Loucy (cell line): ENCODE data around the gene MAP3K13.
"Not testable (repeated sequence)": the region's sequence is repeated elsewhere in the genome, so short reads cannot be mapped to it uniquely, and the experiment has no call there.

ENCODE experiments used
- H2AFZ ChIP-seq: fragments of 200-600 bp; sonication (generic); 2 replicates; pipeline ENCODE4 v1.6.0; 2016; ENCODE audit warnings: antibody characterized with exemption, mild to moderate bottlenecking, low read length, moderate library complexity
- H3F3A ChIP-seq: fragments of 200-600 bp; 2 replicates; pipeline ENCODE4 v1.6.0; 2016; ENCODE audit warnings: antibody characterized with exemption, low read depth, mild to moderate bottlenecking
- H3K27me3 ChIP-seq: fragments of 200-600 bp; sonication (generic); 2 replicates; pipeline ENCODE4 v1.6.1; 2014; ENCODE audit warnings: low read length, mild to moderate bottlenecking; ENCODE audit not compliant: insufficient read depth, poor library complexity, severe bottlenecking
- H3K36me3 ChIP-seq: fragments of 200-600 bp; sonication (generic); 2 replicates; pipeline ENCODE4 v1.6.1; 2016; ENCODE audit warnings: low read length; ENCODE audit not compliant: insufficient read depth
- H3K4me1 ChIP-seq: fragments of 200-600 bp; sonication (generic); 2 replicates; pipeline ENCODE4 v1.5.1; 2014; ENCODE audit warnings: low read length, mild to moderate bottlenecking; ENCODE audit not compliant: insufficient read depth, poor library complexity, severe bottlenecking
- H3K4me2 ChIP-seq: fragments of 200-600 bp; sonication (generic); 2 replicates; pipeline ENCODE4 v1.6.0; 2014; ENCODE audit warnings: antibody characterized with exemption, low read length, low read depth, mild to moderate bottlenecking; ENCODE audit not compliant: poor library complexity, severe bottlenecking
- H3K4me3 ChIP-seq: fragments of 200-600 bp; sonication (generic); 2 replicates; pipeline ENCODE4 v1.5.1; 2014; ENCODE audit warnings: low read length, mild to moderate bottlenecking, mixed read lengths; ENCODE audit not compliant: poor library complexity, severe bottlenecking
- H3K79me2 ChIP-seq: fragments of 200-600 bp; sonication (generic); 2 replicates; pipeline ENCODE4 v1.6.1; 2014; ENCODE audit warnings: low read length; ENCODE audit not compliant: insufficient read depth
- H3K9ac ChIP-seq: fragments of 200-600 bp; sonication (generic); 2 replicates; pipeline ENCODE4 v1.6.0; 2014; ENCODE audit warnings: mild to moderate bottlenecking, low read depth, low read length, moderate library complexity; ENCODE audit not compliant: poor library complexity, severe bottlenecking
- H3K9me2 ChIP-seq: fragments of 200-600 bp; sonication (generic); replicated peaks from 2 replicates; pipeline ENCODE4 v1.6.1; 2016; ENCODE audit warnings: low read depth, low read length, mixed read lengths
- H3K9me3 ChIP-seq: fragments of 200-600 bp; sonication (generic); 2 replicates; pipeline ENCODE4 v1.6.1; 2014; ENCODE audit warnings: mild to moderate bottlenecking, antibody characterized with exemption, low read length, low read depth; ENCODE audit not compliant: insufficient read depth
- H4K20me1 ChIP-seq: fragments of 200-600 bp; sonication (generic); 2 replicates; pipeline ENCODE4 v1.6.0; 2014; ENCODE audit warnings: antibody characterized with exemption, low read length, mild to moderate bottlenecking; ENCODE audit not compliant: insufficient read depth, poor library complexity, severe bottlenecking
- EZH2phosphoT487 ChIP-seq: fragments of 200-600 bp; IDR thresholded peaks from 2 replicates; pipeline ENCODE4 v1.6.1; 2018; ENCODE audit warnings: antibody characterized with exemption, mild to moderate bottlenecking, moderate library complexity, borderline replicate concordance
- TF ChIP-seq, protein P1 (sequence below): fragments of 200-600 bp; sonication (generic); conservative IDR thresholded peaks from 2 replicates; pipeline ENCODE4 v1.5.1; 2014; ENCODE audit warnings: mild to moderate bottlenecking, antibody characterized with exemption, low read length

The MAP3K13 gene

GRCh38 chr3:185444329-185444728, 81.4 kb downstream of the MAP3K13 start:
- H2AFZ ChIP-seq, result no peak overlapping the region
- H3K79me2 ChIP-seq, result no peaks in the 10 kb centered on the region
- no peaks in the 10 kb centered on the region for H3F3A ChIP-seq
- no peak overlapping the region for H3K4me2 ChIP-seq
- TF ChIP-seq, protein P1, sequence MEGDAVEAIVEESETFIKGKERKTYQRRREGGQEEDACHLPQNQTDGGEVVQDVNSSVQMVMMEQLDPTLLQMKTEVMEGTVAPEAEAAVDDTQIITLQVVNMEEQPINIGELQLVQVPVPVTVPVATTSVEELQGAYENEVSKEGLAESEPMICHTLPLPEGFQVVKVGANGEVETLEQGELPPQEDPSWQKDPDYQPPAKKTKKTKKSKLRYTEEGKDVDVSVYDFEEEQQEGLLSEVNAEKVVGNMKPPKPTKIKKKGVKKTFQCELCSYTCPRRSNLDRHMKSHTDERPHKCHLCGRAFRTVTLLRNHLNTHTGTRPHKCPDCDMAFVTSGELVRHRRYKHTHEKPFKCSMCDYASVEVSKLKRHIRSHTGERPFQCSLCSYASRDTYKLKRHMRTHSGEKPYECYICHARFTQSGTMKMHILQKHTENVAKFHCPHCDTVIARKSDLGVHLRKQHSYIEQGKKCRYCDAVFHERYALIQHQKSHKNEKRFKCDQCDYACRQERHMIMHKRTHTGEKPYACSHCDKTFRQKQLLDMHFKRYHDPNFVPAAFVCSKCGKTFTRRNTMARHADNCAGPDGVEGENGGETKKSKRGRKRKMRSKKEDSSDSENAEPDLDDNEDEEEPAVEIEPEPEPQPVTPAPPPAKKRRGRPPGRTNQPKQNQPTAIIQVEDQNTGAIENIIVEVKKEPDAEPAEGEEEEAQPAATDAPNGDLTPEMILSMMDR, result no peak
- no peak for TF ChIP-seq EZH2phosphoT487
- H4K20me1 ChIP-seq, result no peaks in the 10 kb centered on the region
- no peak overlapping the region for H3K4me3 ChIP-seq
- H3K9me2 ChIP-seq, result no peaks in the 10 kb centered on the region
- no peaks in the 10 kb centered on the region for H3K4me1 ChIP-seq
- no peaks in the 10 kb centered on the region for H3K36me3 ChIP-seq
- no peaks in the 10 kb centered on the region for H3K27me3 ChIP-seq
- no peak overlapping the region for H3K9ac ChIP-seq
- H3K9me3 ChIP-seq, result no peaks in the 10 kb centered on the region

- Histone ChIP-seq H3K9ac (no peak overlapping the region), H3K9me2 (no peaks in the 10 kb centered on the region)
Observed at GRCh38 chr3:185448107-185448506, 85.2 kb downstream of the MAP3K13 start.

GRCh38 chr3:185451432-185451831, 88.5 kb downstream of the MAP3K13 start:
- H3K4me1 ChIP-seq, H3K27me3 ChIP-seq, H3K79me2 ChIP-seq, H3K4me3 ChIP-seq, H3K4me2 ChIP-seq, H3K36me3 ChIP-seq, H3F3A ChIP-seq, H4K20me1 ChIP-seq, H3K9me2 ChIP-seq, H3K9me3 ChIP-seq, H2AFZ ChIP-seq, H3K9ac ChIP-seq: not testable (repeated sequence)

More at GRCh38 chr3:185448107-185448506, 85.2 kb downstream of the MAP3K13 start:
- Histone ChIP-seq H3K79me2 (no peaks in the 10 kb centered on the region), H3K4me3 (no peak overlapping the region), H3K27me3 (no peaks in the 10 kb centered on the region), H3K4me2 (no peak overlapping the region), H2AFZ (no peak overlapping the region), H3K4me1 (no peaks in the 10 kb centered on the region), H3K36me3 (no peaks in the 10 kb centered on the region), H4K20me1 (no peaks in the 10 kb centered on the region), H3K9me3 (no peaks in the 10 kb centered on the region), H3F3A (no peaks in the 10 kb centered on the region)
- TF ChIP-seq, protein P1, result no peak
- TF ChIP-seq EZH2phosphoT487, result no peak

- TF ChIP-seq EZH2phosphoT487, result no peak
- TF ChIP-seq, protein P1, result no peak
- no peaks in the 10 kb centered on the region for H3K9me3 ChIP-seq
- no peaks in the 10 kb centered on the region for H4K20me1 ChIP-seq
- H3K36me3 ChIP-seq, result no peaks in the 10 kb centered on the region
- no peak overlapping the region for H3K4me2 ChIP-seq
- H2AFZ ChIP-seq, result no peak overlapping the region
- H3K9me2 ChIP-seq, result no peaks in the 10 kb centered on the region
- H3K9ac ChIP-seq, result no peak overlapping the region
- no peak overlapping the region for H3K4me3 ChIP-seq
- H3K27me3 ChIP-seq, result no peaks in the 10 kb centered on the region
- H3K79me2 ChIP-seq, result no peaks in the 10 kb centered on the region
- no peaks in the 10 kb centered on the region for H3K4me1 ChIP-seq
- no peaks in the 10 kb centered on the region for H3F3A ChIP-seq
Observed at GRCh38 chr3:185457376-185457775, 94.4 kb downstream of the MAP3K13 start.
